Activated CD8-positive, alpha-beta memory T cell treated with anti-CD3 and anti-CD28 coated beads, Interleukin-2, amount 50 U/mL, for 4 hours (primary cell): ENCODE results near the gene DNAH10.

Source experiments
- DNase-seq: peaks from one replicate; pipeline ENCODE4 v3.0.0-alpha.2; 2020

Gene DNAH10

DNA sequence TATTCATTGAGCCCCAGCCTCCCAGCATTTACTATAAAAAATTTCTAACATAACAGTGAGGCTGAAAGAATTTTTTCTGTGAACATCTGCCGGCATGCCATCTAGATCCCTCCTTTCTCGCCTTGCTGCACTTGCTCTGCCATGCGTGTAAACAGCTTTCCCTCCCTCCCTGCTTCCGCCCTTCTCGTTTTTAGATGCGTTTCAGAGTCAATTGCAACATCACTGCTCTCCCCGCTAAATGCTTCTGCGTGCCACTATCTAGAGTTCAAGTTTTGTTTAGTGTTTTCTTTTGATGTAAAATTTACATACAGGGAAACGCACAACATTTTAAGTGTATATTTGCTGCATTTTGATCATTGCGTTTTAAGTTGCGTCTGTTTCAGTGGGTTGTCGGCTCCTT lies 126.9 kb downstream of the DNAH10 start:
- no peak for DNase-seq

DNA sequence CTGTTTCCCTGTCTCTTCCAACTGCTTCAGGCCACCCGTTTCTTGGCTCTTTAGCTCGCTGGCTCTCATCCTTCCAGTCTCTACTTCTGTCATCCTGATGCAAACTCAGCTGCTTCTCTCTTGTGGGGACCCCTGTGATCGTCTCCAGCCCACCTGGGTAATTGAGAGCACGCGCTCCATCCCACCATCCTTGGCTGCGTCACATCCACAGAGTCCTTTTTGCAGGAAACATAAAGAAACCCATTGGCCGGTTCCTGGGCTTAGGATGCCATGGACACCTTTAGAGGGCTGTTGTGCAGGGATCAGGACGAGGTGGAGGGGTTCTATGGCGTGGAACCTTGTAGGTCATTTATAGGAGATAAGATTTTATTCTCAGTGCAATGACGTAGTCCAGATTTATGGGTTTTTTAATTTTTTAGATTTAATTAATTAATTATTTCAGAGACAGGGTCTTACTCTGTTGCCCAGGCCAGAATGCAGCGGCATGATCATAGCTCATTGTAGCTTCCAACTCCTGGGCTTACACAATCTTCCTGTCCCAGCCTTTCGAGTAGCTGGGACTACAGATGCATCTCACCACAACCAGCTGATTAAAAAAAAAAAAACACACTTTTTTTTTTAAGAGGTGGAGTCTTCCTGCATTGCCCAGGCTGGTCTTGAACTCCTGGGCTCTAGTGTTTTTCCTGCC lies 127.9 kb downstream of the DNAH10 start:
- DNase-seq, result no peak

DNA sequence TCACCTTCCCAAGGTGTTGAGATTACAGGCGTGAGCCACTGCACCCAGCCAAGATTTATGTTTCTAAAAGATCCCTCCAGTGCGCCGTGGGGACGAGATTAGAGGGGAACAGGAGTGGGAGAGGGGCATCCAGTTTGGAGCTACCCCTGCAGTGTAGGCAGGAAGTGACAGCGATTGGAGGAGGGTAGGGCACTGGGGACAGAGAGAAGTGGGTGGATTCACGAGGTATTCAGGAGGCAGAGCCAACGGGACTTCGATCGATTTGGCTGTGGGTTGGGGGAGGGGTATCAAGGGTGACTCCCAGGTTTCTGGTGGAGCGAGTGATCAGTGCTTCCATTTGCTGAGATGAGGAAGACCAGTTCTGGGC lies 128.4 kb downstream of the DNAH10 start:
- no peak for DNase-seq

DNA sequence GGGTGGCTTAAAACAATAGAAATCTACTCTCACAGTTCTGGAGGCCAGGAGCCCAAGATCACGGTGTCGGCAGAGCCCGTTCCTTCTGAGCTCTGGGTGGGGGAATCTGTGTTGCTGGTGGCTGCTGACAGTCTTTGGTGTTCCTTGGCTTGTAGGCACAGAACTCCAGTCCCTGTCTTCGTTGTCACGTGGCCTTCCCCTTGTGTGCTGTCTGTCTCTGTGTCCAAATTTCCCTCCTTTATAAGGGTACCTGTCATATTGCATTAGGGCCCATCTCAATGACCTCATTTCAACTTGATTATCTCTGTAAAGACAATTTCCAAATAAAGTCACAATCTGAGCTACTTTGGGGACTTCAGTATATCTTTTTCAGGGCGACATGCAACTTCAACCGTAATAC lies 128.9 kb downstream of the DNAH10 start:
- no peak for DNase-seq

DNA sequence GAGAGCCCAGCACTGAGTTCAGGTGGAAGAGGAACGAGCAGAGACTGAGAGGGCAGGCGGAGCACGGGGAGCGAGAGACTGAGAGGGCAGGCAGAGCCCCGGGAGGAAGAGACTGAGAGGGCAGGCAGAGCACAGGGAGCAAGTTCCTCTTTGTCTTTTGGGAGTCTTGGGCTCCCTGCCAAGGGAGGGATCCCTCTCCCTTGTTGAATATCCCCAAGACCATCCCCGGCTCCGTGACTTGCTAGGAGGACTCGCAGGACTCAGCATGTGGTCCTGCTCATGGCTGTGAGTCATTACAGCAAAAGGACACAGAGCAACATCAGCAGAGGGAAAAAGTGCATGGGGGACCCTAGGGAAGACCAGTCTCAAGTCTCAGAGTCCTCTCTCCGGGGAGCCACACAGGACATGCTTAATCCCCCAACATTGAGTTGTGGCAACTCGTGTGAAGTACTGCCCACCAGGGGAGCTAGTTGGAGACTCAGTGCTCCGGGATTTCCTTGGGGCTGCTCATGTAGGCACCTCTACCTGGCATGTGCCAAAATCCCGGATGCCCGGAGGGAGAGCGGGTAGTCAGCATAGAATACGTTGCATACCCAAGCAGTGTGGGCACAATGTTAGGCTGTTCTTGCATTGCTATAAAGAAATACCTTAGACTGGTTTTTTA lies 129.5 kb downstream of the DNAH10 start:
- DNase-seq, result no peak

DNA sequence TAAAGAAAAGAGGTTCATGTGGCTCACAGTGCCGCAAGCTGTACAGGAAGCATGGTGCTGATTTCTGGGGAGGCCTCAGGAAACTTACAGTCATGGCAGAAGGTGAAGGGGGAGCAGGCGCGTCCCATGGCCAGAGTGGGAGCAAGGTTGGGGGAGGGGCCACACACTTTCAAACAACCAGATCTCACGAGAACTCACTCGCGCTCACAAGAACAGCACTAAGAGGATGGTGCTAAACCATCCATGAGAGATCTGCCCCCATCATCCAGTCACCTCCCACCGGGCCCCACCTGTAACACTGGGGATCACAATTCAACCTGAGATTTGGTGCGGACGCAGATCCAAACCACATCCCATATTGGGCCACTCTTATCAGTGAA lies 130.1 kb downstream of the DNAH10 start:
- no peak for DNase-seq

DNA sequence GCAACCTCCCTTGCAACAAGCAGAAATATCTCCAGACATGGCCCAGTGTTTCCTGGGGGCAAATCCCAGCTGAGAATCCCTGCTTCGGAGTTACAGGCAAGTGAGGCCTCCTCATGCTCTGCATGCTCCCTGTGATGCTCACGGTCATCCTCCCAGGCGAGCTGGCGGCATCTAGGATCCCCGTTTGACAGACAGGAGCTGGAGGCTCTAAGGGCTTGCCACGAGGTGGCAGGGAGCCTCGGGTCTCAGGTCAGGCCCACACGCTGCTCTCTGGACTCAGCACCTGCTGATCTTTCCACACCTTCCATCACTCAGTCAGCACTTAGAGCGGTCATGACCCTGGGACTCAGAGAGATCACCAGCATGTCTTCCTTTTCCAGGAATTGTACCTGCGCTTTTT lies 130.8 kb downstream of the DNAH10 start:
- no peak for DNase-seq

DNA sequence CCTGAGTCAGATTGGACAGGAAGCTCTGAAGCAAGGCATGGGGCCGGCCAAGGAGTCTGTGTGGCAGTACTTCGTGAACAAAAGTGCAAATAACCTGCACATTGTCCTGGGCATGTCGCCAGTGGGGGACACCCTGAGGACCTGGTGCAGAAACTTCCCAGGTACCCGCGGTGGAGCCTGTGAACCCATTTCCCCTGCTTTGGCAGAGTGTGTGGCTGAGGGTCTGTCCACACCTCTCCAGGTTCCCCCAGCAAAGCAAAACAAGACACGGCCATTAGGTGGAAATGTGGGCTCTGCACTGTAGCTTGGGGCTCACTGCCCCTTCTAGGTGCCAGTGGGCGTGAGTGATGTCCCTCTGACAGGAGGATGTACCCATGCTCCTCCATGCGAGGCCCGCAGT lies 131.2 kb downstream of the DNAH10 start:
- DNase-seq, result no peak

DNA sequence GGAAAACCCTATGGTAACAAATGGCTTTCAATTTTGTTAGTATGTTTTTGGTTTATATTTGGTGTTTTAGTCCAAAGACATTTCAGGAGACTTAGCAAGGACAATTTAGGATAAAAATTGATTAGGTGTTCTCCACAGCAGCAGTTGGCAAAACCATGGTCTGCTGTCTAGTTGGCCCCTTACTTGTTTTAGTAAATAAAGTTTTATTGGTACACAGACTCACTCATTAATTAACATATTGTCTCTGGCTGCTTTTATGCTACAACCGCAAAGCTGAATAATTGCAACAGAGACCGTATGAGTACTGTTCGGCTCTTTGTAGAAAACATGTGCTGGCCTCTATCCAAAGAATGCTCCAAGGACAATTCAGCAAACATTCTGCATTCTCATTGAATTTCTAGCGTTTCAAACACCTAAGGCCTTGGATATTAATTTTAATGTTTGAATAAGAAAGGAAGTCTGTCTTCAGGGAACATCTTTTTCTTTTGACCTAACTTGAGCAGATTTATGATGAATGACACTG lies 132.8 kb downstream of the DNAH10 start:
- no peak for DNase-seq

DNA sequence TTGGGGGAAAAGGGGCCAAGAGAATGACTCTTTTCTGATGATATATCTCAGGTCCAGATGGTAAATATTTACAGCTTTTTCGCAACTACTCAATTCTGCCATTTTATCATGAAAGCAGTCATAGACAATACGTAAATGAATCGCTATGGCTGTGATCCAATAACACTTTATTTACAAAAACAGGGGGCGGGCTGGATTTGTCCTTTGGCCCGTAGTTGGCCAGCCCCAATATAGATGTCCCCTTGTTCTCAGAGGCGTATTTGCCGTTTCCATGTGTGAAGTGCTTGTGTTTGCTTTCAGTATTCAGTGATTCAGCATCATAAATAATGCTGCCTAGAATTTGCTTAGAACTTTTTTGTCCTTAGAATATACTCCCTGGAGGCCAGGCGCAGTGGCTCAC lies 133.3 kb downstream of the DNAH10 start:
- no peak for DNase-seq

DNA sequence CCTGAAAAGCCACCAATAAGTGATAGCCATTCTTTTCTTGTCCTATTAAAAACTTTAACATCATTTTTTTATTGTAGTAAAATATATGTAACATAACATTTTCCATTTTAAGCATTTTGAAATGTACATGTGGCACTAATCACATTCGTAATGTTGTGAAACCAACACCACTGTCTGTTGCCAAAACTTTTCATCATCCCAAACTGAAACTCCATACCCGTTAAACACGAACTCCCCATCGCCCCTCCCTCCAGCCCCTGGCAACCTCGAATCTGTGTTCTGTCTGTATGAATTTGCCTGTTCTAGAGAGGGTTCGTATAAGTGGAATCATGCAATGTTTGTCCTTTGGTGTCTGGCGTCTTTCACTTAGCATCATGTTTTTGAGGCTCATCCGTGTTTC lies 134.7 kb downstream of the DNAH10 start:
- DNase-seq, result no peak

DNA sequence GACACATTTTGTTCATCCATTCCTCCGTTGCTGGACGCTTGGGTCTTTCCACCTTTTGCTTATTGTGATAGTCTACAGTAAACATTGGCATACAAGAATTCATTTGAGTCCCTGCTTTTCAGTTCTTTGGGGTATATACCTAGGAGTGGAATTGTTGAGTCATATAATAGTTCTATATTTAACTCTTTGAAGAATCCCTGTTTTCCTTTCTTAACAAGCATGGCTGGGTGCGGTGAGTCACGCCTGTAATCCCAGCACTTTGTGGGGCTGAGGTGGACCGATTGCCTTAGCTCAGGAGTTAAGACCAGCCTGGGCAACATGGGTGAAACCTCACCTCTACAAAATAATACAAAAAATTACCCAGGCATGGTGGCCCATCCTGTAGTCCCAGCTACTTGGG lies 135.1 kb downstream of the DNAH10 start:
- DNase-seq, result no peak

DNA sequence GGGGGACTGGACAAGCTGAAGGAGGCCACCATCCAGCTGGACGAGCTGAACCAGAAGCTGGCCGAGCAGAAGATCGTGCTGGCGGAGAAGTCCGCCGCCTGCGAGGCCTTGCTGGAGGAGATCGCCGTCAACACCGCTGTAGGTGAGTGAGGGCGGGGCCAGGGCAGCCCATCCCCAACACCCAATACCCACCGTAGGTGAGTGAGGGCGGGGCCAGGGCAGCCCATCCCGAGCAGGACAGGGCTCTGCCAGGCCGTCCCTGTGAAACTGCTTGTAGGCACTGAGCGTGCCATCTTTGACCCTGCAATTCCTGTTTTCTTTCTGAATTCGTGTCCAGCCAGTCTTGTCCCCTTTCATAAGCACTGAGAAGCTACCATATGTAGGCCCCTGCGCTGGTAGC lies 136.6 kb downstream of the DNAH10 start:
- DNase-seq, result no peak

DNA sequence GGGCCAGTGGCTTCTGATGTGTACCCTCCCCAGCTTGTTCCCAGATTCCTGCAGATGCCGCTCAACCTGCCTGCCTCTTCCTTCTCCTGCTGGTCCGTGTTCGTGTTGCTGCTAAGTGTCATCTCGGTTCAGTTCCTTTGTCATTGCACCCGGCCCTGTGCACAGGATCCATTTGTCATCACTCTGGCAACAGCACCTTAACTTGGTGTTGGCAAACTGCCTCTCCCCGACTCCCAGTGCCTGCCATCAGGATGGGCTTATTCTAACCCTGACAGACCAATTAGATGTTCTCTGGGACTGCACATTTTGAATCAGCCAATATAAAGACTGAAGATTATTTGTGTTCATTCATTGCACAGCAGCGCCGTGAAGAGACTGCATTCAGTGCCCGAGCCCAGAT lies 137.3 kb downstream of the DNAH10 start:
- DNase-seq, result no peak

DNA sequence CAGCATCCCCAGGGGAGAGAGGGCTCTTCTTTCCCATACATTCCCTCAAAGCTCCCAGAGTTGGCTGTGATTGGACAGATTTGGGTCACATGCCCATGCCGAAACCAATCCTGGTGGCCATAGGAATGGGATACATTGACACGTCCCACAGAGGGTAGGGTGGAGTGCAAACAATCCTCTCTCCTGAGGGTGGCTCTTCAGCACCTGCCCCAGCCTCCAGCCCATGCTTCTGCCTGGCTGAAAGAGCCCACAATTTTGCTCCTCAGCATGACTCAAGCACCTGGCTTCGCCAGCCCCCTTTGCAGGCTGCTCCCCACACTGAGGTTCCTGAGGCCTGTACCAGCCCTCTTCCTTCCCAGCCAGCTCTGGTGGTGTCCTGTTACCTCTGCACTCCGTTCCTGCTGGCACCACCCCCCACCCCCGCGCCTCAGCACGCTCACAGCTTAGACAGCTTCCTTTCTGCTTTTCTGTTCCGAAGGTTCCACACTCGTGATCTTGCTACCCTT lies 138.8 kb downstream of the DNAH10 start:
- no peak for DNase-seq

DNA sequence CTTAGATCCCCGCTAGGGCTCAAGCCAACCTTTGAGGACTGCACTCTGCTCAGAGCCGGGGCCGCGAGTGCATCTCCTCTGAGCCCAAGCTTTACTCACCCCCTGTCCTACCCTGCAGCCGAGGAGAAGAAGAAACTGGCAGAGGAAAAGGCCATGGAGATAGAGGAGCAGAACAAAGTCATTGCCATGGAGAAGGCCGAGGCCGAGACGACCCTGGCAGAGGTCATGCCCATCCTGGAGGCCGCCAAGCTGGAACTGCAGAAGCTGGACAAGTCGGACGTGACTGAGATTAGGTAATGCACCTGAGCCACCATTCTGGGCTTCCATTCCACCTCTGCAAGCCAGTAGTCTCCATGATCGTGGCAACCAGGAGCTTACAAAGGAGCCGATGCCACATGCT lies 140.7 kb downstream of the DNAH10 start:
- no peak for DNase-seq

DNA sequence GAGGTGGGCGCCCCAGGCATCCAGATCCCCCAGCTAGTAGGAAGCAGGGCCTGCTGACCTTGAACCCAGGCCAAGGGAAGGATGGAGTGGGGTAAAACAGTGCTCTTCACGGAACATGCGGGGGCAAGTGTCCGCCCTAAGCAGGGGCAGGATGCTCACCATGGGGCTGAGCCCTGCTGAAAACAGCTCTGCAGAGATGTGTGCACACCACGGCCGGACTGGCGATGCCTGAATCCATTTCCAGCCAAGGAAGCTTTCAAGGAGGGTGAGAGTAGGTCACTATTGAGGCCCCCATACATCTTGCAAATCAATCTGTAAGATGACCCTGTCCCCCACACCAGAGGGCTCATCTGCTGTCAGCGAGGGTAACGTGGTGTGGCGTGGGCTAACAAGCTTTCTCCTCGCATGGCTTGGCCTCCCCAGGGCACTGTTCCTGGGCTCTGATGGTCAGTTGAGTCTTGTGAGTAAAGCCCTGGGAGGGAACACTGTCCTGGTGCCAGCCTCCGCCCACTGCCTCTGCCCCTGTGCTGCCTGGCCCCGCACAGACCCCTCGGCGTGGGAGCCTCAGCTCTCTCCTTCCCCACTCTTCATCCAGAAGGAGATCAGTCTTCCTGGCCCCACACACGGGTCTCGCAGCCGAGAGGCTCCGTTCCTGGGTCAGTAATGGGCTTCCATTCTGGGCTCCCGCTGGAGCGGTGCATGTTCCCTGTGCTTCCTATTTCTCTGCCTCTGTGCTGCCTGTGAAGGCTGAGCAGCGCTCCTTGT lies 141.4 kb downstream of the DNAH10 start:
- DNase-seq, result no peak

DNA sequence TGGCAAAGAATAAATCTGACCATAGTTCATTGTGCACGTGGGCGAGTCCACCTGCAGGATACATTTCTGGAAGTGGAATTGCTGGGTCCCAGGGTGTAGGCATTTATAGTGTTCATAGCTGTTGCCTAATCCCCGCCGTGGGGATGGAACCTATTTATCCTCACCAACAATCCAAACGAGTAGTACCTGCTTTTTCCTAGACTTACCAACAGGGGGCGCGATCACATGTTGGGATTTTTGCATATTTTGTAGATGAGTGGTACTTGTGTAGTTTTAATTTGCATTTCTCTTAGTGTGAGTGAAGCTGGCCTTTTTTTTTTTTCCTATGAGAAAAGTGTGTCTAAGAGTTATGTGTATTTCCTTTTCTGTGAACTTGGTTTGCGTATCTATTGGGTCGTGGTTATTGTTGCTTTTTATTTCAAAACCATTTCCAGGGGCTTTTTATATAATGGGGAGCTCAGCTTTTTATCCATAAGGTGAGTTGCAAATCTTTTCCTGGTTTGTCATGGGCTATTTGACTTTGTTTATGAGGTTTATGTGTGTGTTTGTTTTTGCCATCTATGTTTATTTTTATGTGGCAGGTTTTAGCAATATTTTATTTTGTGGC lies 143.3 kb downstream of the DNAH10 start:
- peak; percentile 66 for DNase-seq

DNA sequence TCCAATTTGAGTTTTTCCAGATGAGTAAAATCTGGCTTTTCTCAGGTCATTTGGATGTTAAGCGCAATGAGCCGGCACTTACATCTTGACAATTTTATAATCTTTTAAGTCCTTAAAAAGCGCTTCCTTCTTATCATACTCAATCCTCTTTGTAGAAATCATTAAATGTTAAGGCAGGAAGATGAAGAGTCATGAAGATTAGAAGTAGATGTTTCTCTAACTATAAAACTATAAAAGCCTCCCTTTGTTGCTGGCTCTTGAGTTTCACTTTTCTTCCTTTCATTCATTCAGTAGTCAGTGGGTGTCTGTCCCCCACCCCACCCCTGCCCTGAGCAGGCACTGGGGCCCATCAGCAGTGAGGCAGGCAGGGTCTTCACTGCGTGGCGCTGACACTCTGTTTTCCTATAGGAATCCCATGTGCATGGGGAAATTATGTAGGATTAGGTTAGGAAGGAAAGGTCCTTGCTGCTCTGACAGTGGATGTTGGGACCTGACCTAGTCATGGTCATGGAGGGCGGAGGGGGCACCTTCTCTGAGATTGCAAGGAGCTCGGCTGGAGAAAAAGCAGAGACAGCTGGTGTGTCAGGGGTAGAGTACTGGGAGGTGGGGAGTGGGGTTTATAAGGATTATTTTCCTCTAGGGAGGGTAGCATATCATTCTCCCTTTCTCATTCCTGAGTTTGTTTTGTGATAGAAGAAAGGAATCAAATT lies 144.8 kb downstream of the DNAH10 start:
- DNase-seq, result no peak

DNA sequence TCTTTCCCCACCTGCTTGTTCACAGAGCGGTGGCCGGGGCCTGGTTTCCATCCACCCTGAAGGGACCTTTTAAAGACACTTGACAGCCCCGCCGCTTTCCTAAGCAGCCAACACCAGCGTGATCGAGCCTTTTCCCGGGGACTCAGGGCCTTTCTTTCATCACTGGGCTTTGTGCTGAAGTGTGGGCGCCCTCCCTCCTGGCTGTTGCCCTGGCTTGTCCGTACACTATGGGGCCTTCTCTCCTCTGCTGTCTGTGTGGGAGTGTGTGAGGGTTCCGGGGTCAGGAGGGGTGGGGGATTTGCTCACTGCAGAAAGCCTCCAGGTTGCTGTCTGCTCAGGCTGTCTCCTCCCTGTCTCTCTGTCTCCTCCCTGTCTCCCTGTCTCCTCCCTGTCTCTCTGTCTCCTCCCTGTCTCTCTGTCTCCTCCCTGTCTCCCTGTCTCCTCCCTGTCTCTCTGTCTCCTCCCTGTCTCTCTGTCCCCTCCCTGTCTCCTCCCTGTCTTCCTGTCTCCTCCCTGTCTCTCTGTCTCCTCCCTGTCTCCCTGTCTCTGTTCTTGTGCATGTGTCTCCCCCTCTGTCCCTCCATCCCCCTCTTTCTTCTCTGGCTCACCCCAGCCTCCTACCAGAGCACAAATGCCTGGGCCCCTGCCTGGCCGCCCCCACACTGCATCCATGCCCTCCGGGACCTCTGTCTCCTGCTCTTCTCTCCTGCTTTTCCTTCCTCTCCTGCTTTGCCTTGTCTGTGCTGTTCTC lies 145.8 kb downstream of the DNAH10 start:
- no peak for DNase-seq

DNA sequence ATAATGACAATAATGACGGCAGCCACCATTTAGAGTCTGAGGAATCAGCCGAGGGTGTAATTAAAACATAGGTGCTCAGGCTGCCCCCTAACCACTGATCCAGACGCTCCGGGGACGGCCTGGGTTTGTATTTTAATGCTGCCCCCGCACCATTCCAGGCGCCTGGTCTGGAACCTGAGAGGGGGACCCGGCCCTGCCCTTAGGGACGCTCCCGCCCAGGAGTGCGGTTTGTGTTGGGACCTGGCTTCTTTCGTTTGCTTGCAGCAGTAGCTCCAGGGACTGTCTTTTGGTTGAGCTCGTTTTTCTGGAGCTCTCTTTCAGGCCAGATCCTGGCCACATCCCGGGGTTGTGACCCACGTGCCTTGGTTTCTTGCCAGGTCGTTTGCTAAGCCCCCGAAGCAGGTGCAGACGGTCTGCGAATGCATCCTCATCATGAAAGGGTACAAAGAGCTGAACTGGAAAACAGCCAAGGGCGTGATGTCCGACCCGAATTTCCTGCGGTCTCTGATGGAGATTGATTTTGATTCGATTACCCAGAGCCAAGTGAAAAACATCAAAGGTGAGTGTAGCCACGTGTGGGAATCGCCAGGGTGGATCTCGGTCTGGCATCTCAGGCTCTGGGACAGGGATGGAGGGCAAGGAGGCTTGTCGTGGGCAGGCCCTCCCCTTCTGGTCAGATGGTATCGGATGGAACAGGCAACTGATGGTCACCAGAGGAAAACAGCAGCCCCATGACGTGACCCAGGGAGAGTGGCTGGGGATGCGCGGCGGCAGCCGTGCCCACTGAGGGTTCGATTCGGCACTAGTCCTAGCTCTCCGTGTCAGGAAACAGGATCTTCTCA lies 147.0 kb downstream of the DNAH10 start:
- DNase-seq, result no peak
